MCF 10A (cell line): ENCODE data around the gene PROX1. TPM values are rescaled to one million over a fixed set of nuclear protein-coding genes. Genes with fewer than 3 reads are reported as not detected.

ENCODE experiments used
- BruUV-seq: library from RNA; stranded (reverse); fragments of 400-500 nt; replicated peaks from 2 replicates; lab custom pipeline; 2021; lab: Mats Ljungman, UMichigan
- CTCF ChIA-PET: fragments of 300-600 bp; sonication (Branson Sonifier 250); formaldehyde crosslinking; extraction: SDS; loops from one replicate; lab custom pipeline; 2021; ENCODE audit warnings: antibody characterized with exemption, inconsistent platforms; lab: Yijun Ruan, JAX
- POLR2A ChIA-PET: fragments of 300-600, 350-650 bp; sonication (Branson Sonifier 250); formaldehyde crosslinking; extraction: SDS; loops from one replicate; lab custom pipeline; 2020; ENCODE audit warnings: antibody characterized with exemption, inconsistent platforms; lab: Yijun Ruan, JAX
- DNase-seq: peaks from one replicate; pipeline ENCODE4 v3.0.0-alpha.2; 2018; ENCODE audit not compliant: unreplicated experiment
- H3K27ac Mint-ChIP-seq: one replicate; pipeline ENCODE4 v1.8.0; 2022; ENCODE audit warnings: mild to moderate bottlenecking, low read depth, mixed read lengths; ENCODE audit not compliant: unreplicated experiment
- H3K27me3 Mint-ChIP-seq: one replicate; pipeline ENCODE4 v1.8.0; 2022; ENCODE audit warnings: mixed read lengths; ENCODE audit not compliant: insufficient read depth, unreplicated experiment
- H3K36me3 Mint-ChIP-seq: one replicate; pipeline ENCODE4 v1.8.0; 2022; ENCODE audit warnings: mild to moderate bottlenecking, moderate library complexity, mixed read lengths; ENCODE audit not compliant: insufficient read depth, unreplicated experiment
- H3K4me1 Mint-ChIP-seq: one replicate; pipeline ENCODE4 v1.8.0; 2022; ENCODE audit warnings: mixed read lengths; ENCODE audit not compliant: insufficient read depth, unreplicated experiment
- H3K4me3 Mint-ChIP-seq: one replicate; pipeline ENCODE4 v1.8.0; 2022; ENCODE audit warnings: mild to moderate bottlenecking, moderate library complexity, mixed read lengths; ENCODE audit not compliant: unreplicated experiment
- H3K9me3 Mint-ChIP-seq: one replicate; pipeline ENCODE4 v1.8.0; 2022; ENCODE audit warnings: mixed read lengths; ENCODE audit not compliant: unreplicated experiment
- intact Hi-C: fragments of 100-400 bp; cut with micrococcal nuclease; formaldehyde crosslinking; loops from 2 replicates; pipeline ENCODE4 v1.14.1; 2022
- total RNA-seq: library from RNA; stranded (reverse); gene quantifications from 2 replicates; pipeline ENCODE4 v1.2.3, GENCODE V29; 2022
- TF ChIP-seq, protein P1 (sequence below): fragments of 200-600 bp; IDR thresholded peaks from one replicate; pipeline ENCODE4 v1.8.0; 2022; ENCODE audit warnings: antibody characterized with exemption, mild to moderate bottlenecking; ENCODE audit not compliant: unreplicated experiment

The PROX1 gene
- total RNA-seq, 1 experiment from 2014 or later = 0.61 TPM

- Mint-ChIP-seq H3K36me3 (no peaks in the 10 kb centered on the region), H3K9me3 (no peaks in the 10 kb centered on the region), H3K27me3 (peaks cover 100% of the 10 kb centered on the region), H3K4me1 (no peaks in the 10 kb centered on the region), H3K27ac (no peak overlapping the region), H3K4me3 (no peak overlapping the region)
- no TSS peak for BruUV-seq
- TF ChIP-seq, protein P1, sequence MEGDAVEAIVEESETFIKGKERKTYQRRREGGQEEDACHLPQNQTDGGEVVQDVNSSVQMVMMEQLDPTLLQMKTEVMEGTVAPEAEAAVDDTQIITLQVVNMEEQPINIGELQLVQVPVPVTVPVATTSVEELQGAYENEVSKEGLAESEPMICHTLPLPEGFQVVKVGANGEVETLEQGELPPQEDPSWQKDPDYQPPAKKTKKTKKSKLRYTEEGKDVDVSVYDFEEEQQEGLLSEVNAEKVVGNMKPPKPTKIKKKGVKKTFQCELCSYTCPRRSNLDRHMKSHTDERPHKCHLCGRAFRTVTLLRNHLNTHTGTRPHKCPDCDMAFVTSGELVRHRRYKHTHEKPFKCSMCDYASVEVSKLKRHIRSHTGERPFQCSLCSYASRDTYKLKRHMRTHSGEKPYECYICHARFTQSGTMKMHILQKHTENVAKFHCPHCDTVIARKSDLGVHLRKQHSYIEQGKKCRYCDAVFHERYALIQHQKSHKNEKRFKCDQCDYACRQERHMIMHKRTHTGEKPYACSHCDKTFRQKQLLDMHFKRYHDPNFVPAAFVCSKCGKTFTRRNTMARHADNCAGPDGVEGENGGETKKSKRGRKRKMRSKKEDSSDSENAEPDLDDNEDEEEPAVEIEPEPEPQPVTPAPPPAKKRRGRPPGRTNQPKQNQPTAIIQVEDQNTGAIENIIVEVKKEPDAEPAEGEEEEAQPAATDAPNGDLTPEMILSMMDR = no peak
- POLR2A ChIA-PET = no interaction called here
- intact Hi-C loops = no loop called here
- DNase-seq = no peak
- CTCF ChIA-PET = interaction anchor here (0.6 kb wide), 1 partner anchor 141 kb away, joined by 3 read pairs; no protein-coding TSS in a partner anchor
These were observed 49.7 kb downstream of the PROX1 start for GRCh38 chr1:214037468-214037867.

GRCh38 chr1:214039394-214040018 lies 51.7 kb downstream of the PROX1 start:
- no peak overlapping the region for H3K4me3 Mint-ChIP-seq
- BruUV-seq = no TSS peak
- no peaks in the 10 kb centered on the region for H3K9me3 Mint-ChIP-seq
- TF ChIP-seq, protein P1 = no peak
- DNase-seq = no peak
- H3K4me1 Mint-ChIP-seq = no peaks in the 10 kb centered on the region
- peaks cover 100% of the 10 kb centered on the region for H3K27me3 Mint-ChIP-seq
- H3K36me3 Mint-ChIP-seq = no peaks in the 10 kb centered on the region
- POLR2A ChIA-PET = interaction anchor here (0.6 to 0.9 kb wide), 2 partner anchors 9 to 26 kb away, joined by 3 read pairs; no protein-coding TSS in a partner anchor
- intact Hi-C loops = no loop called here
- CTCF ChIA-PET = no interaction called here
- no peak overlapping the region for H3K27ac Mint-ChIP-seq

DNA sequence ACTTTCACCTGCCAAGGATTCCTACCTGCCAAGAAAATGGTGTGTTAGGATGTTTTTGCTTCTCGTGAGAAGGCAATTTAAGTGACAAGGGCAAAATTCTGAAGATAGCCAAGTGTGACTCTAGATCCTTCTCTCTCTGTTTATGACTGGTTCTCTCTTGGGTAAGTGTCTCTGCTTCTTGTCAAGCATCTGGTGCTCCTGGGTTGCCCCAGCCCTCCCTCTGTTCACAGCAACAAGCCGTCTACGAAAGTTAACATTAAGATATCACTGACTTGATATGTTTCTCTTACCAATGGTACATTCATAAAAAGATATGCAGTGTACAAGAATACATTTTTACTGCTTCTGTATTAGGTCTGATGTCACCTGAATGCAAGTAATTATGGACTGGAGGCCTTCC lies 55.4 kb downstream of the PROX1 start:
- CTCF ChIA-PET = no interaction called here
- H3K27ac Mint-ChIP-seq = no peak overlapping the region

DNA sequence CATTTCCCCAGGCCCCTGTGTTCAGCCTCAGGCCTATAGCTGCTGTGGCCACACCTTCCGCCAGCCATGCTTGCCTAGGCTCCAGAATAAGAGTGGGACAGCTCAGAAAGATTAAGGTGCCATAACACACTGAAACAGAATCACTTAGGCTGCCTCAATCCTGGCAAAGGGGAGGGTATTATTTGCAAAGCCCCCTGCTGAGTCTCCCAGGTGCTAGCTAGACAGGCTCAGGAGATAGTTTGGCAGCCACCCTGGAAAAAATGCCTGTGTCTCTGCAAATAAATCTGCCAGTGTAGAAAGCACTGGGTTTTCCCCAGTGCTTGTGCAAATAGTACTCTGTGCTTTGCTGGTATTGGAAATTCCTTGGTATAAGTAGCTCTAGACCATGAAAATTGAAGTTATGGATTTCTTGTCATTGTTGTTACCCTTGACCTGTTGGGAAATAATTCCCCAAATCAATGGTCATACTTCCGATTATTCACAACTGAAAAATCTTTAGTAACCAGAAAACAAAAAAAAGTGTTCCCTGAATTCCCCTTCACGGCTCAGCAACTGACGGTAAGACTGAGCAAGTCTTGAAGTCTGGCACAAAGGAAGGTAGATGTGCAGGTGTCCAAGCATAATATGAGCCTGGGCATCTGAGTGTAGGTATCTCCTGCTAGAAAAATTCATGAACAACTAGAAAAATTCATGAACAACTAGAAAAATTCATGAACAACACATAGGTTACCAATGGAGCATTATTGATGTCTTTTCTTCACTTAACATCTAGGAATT lies 56.9 kb downstream of the PROX1 start:
- ChIA-PET CTCF (interaction anchor here (0.8 to 1.2 kb wide), 2 partner anchors 9 to 922 kb away, joined by 3 to 4 read pairs; no protein-coding TSS in a partner anchor), POLR2A (no interaction called here)
- H3K4me3 Mint-ChIP-seq = no peak overlapping the region
- peaks cover 57% of the 10 kb centered on the region for H3K27me3 Mint-ChIP-seq
- H3K27ac Mint-ChIP-seq = no peak overlapping the region
- no peak for DNase-seq
- no TSS peak for BruUV-seq
- no peaks in the 10 kb centered on the region for H3K4me1 Mint-ChIP-seq
- H3K9me3 Mint-ChIP-seq = peaks cover 11% of the 10 kb centered on the region
- TF ChIP-seq, protein P1 = no peak
- intact Hi-C loops = no loop called here
- H3K36me3 Mint-ChIP-seq = no peaks in the 10 kb centered on the region

More for the DNA sequence above, 55.4 kb downstream of the PROX1 start:
- peaks cover 68% of the 10 kb centered on the region for H3K27me3 Mint-ChIP-seq
- POLR2A ChIA-PET = no interaction called here
- peaks cover 9% of the 10 kb centered on the region for H3K9me3 Mint-ChIP-seq
- no peaks in the 10 kb centered on the region for H3K4me1 Mint-ChIP-seq
- no peaks in the 10 kb centered on the region for H3K36me3 Mint-ChIP-seq
- TF ChIP-seq, protein P1 = no peak
- intact Hi-C loops = no loop called here
- no TSS peak for BruUV-seq
- no peak overlapping the region for H3K4me3 Mint-ChIP-seq
- no peak for DNase-seq
